DND-41 (cell line): ENCODE measurements around the gene PRDM9.
"Not testable (repeated sequence)": the region's sequence is repeated elsewhere in the genome, so short reads cannot be mapped to it uniquely, and the experiment has no call there.

Source experiments
- ATAC-seq: fragments of 200-7000 bp; cut with Tn5 transposase; 3 replicates; pipeline ENCODE4 v1.9.1; 2021; ENCODE audit warnings: low read depth; ENCODE audit not compliant: insufficient read depth
- DNase-seq: peaks from one replicate; pipeline ENCODE4 v3.0.0-alpha.2; 2020
- H2AFZ ChIP-seq: 2 replicates; pipeline ENCODE4 v1.6.0; 2012; ENCODE audit warnings: low read depth, low read length
- H3K27ac ChIP-seq: 2 replicates; pipeline ENCODE4 v1.5.1; 2012; ENCODE audit warnings: low read length, inconsistent platforms
- H3K27me3 ChIP-seq: fragments of 200-600 bp; sonication (generic); 2 replicates; pipeline ENCODE4 v1.6.0; 2012; ENCODE audit warnings: low read length, mild to moderate bottlenecking, inconsistent platforms; ENCODE audit not compliant: insufficient read depth, poor library complexity
- H3K36me3 ChIP-seq: 2 replicates; pipeline ENCODE4 v1.5.1; 2012; ENCODE audit warnings: low read length, inconsistent platforms; ENCODE audit not compliant: insufficient read depth
- H3K4me1 ChIP-seq: 2 replicates; pipeline ENCODE4 v1.5.1; 2012; ENCODE audit warnings: mild to moderate bottlenecking, low read length; ENCODE audit not compliant: insufficient read depth
- H3K4me2 ChIP-seq: 2 replicates; pipeline ENCODE4 v1.6.0; 2012; ENCODE audit warnings: mild to moderate bottlenecking, moderate library complexity, low read length, inconsistent platforms; ENCODE audit not compliant: insufficient read depth
- H3K4me3 ChIP-seq, 2 experiments: fragments of 200-600 bp in 1 of 2; shearing (Covaris generic) in 1 of 2; 2 replicates each; pipeline ENCODE4 v1.5.1; 2012 to 2016; ENCODE audit warnings: inconsistent platforms in 2 of 2, low read length in 2 of 2, mild to moderate bottlenecking in 2 of 2, low read depth in 1 of 2, moderate library complexity in 1 of 2
- H3K79me2 ChIP-seq: 2 replicates; pipeline ENCODE4 v1.6.0; 2012; ENCODE audit warnings: low read length, inconsistent platforms; ENCODE audit not compliant: insufficient read depth
- H3K9ac ChIP-seq: 2 replicates; pipeline ENCODE4 v1.6.0; 2012; ENCODE audit warnings: low read depth, mild to moderate bottlenecking, inconsistent platforms, low read length, moderate library complexity
- H3K9me3 ChIP-seq: 2 replicates; pipeline ENCODE4 v1.5.1; 2012; ENCODE audit warnings: low read length, moderate library complexity, mild to moderate bottlenecking, inconsistent platforms; ENCODE audit not compliant: insufficient read depth, severe bottlenecking
- H4K20me1 ChIP-seq: 2 replicates; pipeline ENCODE4 v1.6.0; 2012; ENCODE audit warnings: low read length; ENCODE audit not compliant: insufficient read depth
- CTCF ChIP-seq: IDR thresholded peaks from 2 replicates; pipeline ENCODE4 v1.5.1; 2012; ENCODE audit warnings: borderline replicate concordance, low read length, moderate library complexity, mild to moderate bottlenecking; ENCODE audit not compliant: poor library complexity, severe bottlenecking; ENCODE audit errors: extremely low read depth
- EZH2 ChIP-seq: IDR thresholded peaks from 3 replicates; pipeline ENCODE4 v1.6.1; 2012; ENCODE audit warnings: borderline replicate concordance, low read depth, mild to moderate bottlenecking, moderate library complexity, low read length, inconsistent platforms; ENCODE audit not compliant: severe bottlenecking

The PRDM9 gene

DNA sequence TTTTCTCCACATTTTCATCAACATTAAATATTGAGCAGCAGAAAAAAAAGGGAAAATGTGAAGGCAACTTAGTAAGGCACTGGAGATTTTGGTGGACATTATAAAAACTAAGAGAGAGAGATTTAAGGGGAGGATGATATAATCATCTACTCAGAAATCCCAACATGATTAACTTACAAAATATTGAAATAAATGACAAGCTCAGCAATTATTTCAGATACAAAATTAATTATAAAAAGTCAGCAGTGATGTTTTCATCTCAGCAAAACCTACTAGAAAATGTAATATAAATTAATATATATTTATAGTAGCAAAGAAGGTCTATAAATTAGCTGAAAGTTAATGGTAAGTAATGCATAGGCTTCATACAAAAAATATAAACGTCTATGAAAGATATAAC is 30.8 kb upstream of the PRDM9 start:
- ATAC-seq, result no peak
- no peak overlapping the region for H2AFZ ChIP-seq
- H3K9me3 ChIP-seq, result no peaks in the 10 kb centered on the region
- no peaks in the 10 kb centered on the region for H3K36me3 ChIP-seq
- TF ChIP-seq CTCF, result no peak
- no peak for TF ChIP-seq EZH2
- H3K27ac ChIP-seq, result no peak overlapping the region
- no peaks in the 10 kb centered on the region for H3K27me3 ChIP-seq
- no peak overlapping the region for H3K4me2 ChIP-seq
- no peaks in the 10 kb centered on the region for H4K20me1 ChIP-seq
- no peak for DNase-seq
- no peak overlapping the region for H3K4me3 ChIP-seq
- H3K9ac ChIP-seq, result no peak overlapping the region
- H3K79me2 ChIP-seq, result no peaks in the 10 kb centered on the region
- H3K4me1 ChIP-seq, result no peaks in the 10 kb centered on the region

- H3K27me3 ChIP-seq, result no peaks in the 10 kb centered on the region
- no peak overlapping the region for H3K4me3 ChIP-seq
- no peaks in the 10 kb centered on the region for H3K36me3 ChIP-seq
- no peaks in the 10 kb centered on the region for H3K4me1 ChIP-seq
- H3K4me2 ChIP-seq, result no peak overlapping the region
- no peak overlapping the region for H2AFZ ChIP-seq
- H4K20me1 ChIP-seq, result no peaks in the 10 kb centered on the region
- TF ChIP-seq EZH2, result no peak
- no peak for TF ChIP-seq CTCF
- no peaks in the 10 kb centered on the region for H3K9me3 ChIP-seq
- H3K9ac ChIP-seq, result no peak overlapping the region
- no peak overlapping the region for H3K27ac ChIP-seq
- ATAC-seq (no peak), DNase-seq (no peak)
- H3K79me2 ChIP-seq, result no peaks in the 10 kb centered on the region
Measured at GRCh38 chr5:23482642-23483041, 24.8 kb upstream of the PRDM9 start.

DNA sequence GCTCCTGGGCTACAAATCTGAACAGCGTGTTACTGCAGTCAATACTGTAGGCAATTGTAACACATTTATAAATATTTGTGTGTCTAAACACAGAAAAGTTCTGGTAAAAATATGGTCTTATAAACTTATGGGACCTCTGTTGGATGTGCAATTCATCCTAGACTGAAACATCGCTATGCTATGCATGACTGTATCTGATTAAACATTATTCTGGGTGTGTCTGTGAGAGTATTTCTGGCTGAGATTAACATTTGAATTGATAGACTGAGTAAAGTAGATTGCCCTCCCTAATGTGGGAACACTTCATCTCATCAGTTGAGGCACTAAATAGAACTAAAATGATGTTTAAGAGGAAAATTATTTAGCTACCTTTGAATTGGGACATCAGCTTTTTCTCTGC is 24.3 kb upstream of the PRDM9 start:
- no peaks in the 10 kb centered on the region for H3K9me3 ChIP-seq
- H3K27me3 ChIP-seq, result no peaks in the 10 kb centered on the region
- no peaks in the 10 kb centered on the region for H3K4me1 ChIP-seq
- H2AFZ ChIP-seq, result no peak overlapping the region
- H3K4me3 ChIP-seq, result no peak overlapping the region
- H3K79me2 ChIP-seq, result no peaks in the 10 kb centered on the region
- no peak overlapping the region for H3K27ac ChIP-seq
- TF ChIP-seq EZH2 (no peak), CTCF (no peak)
- ATAC-seq (no peak), DNase-seq (no peak)
- no peaks in the 10 kb centered on the region for H4K20me1 ChIP-seq
- no peak overlapping the region for H3K9ac ChIP-seq
- H3K4me2 ChIP-seq, result no peak overlapping the region
- no peaks in the 10 kb centered on the region for H3K36me3 ChIP-seq

DNA sequence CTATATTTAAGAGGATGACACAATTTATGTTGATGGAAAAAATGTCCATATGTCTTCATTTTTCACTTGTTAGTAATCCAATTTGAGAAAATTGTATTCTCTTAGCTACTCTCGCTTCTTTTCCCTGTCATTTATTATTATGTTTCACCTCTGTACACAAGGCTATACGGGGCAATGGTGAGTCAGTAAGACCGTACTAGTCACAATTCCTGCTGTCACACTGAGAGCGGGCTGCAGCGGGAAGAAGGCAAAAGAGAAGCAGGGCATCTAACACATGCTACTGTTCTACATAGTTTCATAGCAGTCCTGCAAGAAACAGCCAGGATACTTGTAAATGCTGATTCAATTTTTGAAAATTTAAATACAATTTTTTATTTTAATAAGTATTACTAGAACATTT is 23.3 kb upstream of the PRDM9 start:
- Histone ChIP-seq H3K9ac (no peak overlapping the region), H2AFZ (no peak overlapping the region), H3K4me2 (no peak overlapping the region), H3K9me3 (no peaks in the 10 kb centered on the region), H3K36me3 (no peaks in the 10 kb centered on the region), H3K4me1 (no peaks in the 10 kb centered on the region), H3K27me3 (no peaks in the 10 kb centered on the region), H4K20me1 (no peaks in the 10 kb centered on the region), H3K79me2 (no peaks in the 10 kb centered on the region), H3K4me3 (no peak overlapping the region), H3K27ac (no peak overlapping the region)
- ATAC-seq (no peak), DNase-seq (no peak)
- TF ChIP-seq EZH2 (no peak), CTCF (no peak)

DNA sequence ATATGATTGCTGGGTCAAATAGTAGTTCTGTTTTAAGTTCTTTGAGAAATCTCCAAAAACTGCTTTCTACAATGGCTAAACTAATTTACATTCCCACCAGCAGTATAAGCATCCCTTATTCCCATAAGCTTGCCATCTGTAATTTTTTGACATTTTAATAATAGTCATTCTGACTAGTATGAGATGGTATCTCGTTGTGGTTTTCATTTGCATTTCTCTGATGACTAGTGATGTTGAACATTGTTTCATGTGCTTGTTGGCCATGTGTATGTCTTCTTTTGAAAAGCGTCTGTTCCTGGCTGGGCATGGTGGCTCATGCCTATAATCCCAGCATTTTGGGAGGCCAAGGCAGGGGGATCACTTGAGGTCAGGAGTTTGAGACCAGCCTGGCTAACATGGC is 21.2 kb upstream of the PRDM9 start:
- not testable (repeated sequence) for H3K9ac ChIP-seq, H3K4me1 ChIP-seq, H3K36me3 ChIP-seq, H3K4me3 ChIP-seq, H3K79me2 ChIP-seq, H3K9me3 ChIP-seq, H3K4me2 ChIP-seq, DNase-seq, H3K27me3 ChIP-seq, H4K20me1 ChIP-seq, H2AFZ ChIP-seq, H3K27ac ChIP-seq, ATAC-seq
